IPS DF 4.7 (cell line): ENCODE data around the gene PYURF.
"Not testable (repeated sequence)": the region's sequence is repeated elsewhere in the genome, so short reads cannot be mapped to it uniquely, and the experiment has no call there.

Experiments used
- DNase-seq: peaks from one replicate; pipeline ENCODE4 v3.0.0-alpha.2; 2013; ENCODE audit warnings: low spot score; ENCODE audit errors: extremely low read depth

The PYURF gene, protein sequence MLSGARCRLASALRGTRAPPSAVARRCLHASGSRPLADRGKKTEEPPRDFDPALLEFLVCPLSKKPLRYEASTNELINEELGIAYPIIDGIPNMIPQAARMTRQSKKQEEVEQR

DNA sequence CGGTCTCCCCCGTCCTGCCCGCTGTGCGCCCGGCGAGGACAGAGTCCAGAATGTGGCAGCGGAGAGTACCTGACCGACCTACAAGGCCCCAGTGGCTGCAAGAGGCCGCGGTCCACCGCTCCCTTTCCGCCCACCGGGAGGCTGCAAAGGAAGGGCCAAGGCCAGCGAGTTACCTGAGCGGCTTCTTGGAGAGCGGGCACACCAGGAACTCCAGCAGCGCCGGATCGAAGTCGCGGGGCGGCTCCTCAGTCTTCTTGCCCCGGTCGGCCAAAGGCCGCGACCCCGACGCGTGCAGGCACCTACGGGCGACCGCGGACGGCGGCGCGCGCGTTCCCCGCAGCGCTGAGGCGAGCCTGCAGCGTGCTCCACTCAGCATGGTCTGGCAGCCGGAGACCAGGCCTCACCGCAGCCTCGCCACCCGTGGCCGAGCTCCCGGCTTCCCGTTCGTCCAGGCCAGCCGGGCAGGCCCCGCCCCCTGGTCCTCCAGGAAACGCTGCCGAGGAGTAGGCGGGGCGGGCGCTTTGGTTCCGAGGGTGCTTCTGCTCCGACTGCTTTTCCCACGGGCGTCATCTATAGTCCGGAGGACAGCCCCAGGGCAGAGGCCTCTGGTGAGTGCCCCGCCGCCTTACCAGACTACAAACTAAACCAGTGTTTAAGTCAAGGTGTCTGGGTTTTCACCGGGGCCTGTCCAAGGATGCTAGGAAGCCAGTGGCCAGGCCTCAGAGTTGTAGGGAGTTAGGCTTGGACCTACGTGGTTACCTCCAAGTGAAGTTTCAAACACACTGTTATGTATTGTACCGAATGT is at the start of gene PYURF:
Gene PYURF, minus strand, starts transcription at position 452 of the 805 bp plus-strand sequence. Its CDS starts 76 bp downstream, at position 376.
- DNase-seq = peak; percentile 80

DNA sequence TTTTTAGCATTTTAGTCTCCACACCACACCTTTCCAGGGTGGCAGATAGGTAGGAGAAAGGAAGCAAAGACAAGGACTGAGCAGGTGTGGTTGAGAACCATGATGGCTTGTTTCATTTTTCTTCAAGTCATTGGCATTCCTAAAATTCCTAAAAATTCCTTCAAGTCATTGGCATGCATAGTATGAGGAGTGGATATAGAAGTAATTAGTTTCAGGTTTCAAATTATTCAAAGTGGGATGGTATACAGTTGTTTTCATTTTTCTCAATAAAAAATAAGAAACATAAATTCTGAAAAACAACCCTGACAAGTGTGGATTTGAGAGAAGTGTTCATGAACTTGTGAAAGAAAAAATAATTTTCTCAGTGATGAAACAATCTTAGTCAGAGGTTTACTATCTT is 46.4 kb upstream of the PYURF start:
- no peak for DNase-seq

DNA sequence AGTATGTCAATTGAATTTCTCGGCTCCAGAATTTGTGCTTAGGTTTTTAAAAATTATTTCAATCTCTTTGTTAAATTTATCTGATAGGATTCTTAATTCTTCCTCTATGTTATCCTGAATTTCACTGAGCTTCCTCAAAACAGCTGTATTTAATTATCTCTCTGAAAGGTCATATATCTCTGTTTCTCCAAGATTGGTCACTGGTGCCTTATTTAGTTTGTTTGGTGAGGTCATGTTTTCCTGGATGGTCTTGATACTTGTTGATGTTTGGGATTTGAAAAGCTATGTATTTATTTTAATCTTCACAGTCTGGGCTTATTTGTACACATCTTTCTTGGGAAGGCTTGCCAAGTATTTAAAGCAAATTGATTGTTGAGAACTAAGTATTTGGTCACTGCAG is 44.0 kb upstream of the PYURF start:
- DNase-seq = no peak

DNA sequence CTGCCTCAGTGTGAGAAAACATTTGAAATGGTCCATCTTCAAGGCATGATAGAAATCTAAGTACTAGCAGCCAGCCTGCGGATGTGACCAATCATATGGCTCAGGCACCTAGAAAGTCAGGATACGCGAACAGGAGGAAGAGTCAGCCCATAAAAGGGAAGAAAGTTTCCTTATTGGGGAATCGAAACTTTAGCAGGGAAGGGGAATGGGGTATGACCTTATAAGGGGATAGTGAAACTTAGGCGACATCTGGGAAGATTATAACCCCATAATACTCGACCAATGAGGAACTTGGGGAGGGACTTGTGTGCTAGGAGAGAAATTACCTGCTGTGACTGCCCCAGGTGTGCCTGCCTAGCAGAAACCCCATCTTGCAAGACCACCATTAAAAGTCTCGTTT is 26.2 kb upstream of the PYURF start:
- no peak for DNase-seq

DNA sequence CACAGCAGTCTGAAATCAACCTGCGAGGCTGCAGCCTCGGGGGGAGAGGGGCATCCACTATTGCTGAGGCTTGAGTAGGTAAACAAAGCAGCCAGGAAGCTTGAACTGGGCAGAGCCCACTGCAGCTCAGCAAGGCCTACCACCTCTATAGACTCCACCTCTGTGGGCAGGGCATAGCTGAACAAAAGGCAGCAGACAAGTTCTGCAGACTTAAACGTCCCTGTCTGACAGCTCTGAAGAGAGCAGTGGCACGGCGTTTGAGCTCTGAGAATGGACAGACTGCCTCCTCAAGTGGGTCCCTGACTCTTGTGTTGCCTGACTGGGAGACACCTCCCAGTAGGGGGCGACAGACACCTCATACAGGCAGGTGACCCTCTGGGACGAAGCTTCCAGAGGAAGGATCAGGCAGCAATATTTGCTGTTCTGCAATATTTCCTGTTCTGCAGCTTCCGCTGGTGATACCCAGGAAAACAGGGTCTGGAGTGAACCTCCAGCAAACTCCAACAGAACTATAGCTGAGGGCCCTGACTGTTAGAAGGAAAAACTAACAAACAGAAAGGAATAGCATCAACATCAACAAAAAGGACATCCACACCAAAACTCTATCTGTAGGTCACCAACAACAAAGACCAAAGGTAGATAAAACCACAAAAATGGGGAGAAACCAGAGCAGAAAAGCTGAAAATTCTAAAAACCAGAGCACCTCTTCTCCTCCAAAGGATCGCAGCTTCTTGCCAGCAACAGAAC is 15.9 kb upstream of the PYURF start:
- DNase-seq = not testable (repeated sequence)

DNA sequence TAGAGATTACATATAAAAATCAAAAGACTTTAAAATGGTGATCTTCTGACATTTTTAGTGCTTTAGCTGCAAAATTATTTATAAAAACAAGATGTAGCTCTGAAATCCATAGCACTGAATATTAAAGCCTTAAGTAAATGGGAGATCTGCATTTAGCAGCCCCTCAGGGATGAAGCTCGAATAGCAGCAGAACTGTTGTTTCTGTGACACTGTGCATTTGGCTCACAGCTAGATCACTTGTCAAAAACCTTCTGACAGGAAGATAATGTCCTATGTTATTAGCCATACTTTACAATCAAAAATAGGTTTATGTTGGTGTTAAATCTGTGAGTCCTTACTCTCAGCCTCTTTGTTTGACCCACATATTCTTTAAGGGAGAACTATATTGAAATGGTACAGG is 14.1 kb upstream of the PYURF start:
- no peak for DNase-seq

DNA sequence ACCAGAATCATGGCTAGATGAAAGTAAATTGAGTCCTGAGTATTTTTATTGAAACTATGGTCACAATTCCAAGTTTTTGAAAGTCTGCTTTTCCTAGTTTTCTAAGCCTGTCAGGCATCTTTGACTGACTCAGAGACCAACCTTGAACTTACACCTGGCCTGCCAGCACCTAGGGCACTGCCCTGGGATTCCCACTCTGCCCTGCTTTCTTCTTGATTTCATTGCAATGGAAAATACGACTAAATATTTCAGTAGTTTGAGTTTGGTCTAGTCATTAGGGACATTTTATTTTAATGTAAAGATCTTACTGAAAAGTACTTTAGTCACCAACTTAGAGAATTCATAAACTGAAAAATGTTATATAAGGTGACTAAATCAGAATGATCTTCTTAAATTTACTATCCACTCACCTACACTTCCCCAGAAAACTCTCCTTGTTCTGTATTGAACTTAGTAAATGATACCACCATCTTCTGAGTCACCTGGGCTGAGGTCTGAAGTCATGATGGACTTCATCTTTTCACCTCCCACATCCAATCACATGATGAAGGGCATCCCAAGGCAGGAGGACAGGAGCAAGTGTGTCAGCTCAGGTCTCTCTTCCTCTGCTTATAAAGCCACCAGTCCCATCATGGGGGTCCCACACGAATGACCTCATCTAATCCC is 11.6 kb upstream of the PYURF start:
- no peak for DNase-seq

DNA sequence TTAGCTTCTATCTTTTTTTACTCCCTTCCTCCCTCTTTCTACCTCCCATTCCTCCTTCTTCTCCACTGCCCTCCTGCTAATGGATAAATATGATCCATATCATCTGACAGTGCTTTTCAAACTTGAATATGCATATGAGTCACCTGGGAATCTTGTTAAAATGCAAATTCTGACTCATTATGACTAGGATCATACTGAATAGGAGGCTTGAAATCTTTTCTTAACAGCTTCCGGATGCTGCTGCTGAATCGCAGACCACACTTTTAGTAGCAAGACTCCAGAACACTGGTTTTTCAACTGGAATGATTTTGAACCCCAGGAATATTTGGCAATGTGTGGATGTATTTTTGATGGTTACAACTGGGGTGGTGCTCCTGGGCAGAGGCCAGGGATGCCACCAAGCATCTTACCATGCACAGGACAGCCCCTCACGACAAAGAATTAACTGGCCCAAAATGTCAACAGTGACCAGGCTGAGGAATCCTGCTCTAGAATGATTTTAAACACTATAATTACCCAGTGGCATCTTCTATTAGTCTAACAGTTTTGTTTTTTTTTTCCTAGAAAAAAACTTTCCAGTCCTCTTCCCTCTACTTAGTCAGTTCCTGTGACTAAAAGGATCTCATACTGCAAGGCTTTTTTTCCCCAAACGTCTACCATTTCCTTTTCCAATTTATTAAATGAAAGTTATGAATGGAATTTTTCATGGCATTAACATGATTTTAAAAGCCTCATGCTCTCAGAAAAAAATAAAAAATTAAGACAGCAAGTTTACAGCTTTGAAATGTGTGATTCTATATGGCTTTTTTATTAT is 10.6 kb upstream of the PYURF start:
- DNase-seq = no peak

DNA sequence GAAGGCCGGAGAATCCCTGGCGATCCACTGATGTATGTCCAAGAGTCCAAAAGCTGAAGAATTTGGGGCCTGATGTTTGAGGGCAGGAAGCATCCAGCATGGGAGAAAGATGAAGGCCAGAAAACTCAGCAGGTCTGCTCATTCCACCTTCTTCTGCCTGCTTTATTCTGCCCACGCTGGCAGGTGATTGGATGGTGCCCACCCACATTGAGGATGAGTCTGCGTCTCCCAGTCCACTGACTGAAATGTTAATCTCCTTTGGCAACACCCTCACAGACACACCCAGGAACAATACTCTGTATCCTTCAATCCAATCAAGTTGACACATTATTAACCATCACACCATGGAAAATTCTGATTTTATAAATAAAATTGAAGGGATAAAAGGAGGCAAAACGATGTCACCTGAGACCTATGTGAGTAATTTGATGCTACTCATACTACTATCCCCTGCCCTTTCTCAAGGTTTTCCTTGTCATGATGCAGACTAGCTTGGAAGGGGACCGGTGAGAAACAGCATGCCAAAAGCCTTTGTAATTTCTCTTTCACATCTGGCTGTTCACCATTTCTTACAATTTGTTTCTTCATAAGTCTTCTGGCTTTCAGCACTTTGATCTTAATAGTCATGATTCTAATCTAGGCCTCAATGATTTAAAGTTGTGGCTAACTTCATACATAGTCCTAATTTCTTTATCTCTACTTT is 9.7 kb upstream of the PYURF start:
- DNase-seq = no peak

DNA sequence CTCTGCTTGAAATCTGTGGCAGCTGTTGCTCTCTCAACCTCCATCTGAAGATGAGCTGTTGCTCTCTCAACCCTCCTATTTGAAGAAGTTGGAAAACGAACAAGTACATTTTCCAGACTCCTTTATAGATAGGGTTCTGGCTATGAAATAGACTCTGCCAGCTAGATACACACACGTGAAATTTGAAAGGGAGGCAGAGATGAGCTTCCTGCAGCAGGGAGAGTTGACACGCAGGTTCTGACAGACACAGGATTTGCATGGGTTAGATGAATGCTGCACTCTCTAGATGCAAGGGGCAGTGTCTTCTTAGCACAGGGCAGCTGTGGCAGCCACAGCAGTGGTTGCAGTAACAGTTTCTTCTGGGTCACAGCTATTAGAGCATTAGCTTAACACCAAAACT is 8.0 kb upstream of the PYURF start:
- no peak for DNase-seq

DNA sequence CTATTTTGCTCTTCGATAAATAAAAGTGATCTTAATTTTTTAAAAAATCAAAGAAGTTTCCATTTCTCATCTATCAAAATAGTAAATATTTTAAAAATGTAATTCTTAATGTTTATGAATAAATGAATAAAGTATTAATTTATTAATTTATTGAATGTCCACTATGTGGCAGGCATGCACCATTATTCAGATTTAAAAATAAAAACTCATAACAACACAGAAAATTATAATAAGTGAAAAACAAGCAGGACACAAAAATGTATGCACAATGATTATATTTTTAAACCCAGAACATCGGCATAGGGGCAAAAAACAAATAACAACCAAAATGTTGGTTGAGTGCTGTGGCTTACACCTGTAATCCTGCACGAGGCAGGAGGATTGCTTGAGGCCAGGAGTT is 5.3 kb upstream of the PYURF start:
- DNase-seq = no peak

DNA sequence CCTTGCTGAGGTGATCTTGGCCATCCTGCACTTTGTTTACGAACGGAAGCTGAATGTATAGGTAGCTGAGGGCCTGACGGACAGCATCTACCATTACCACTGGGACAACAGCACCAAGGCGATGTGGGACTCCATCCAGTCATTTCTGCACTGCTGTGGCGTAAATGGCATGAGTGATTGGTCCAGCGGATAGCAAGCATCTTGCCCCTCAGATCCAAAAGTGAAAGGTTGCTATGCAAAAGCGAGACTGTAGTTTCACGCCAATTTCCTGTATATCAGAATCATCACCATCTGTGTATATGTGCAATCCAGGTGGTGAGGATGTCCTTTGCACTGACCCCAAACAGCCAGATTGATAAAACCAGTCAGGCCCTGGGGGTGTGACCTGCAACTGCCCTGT is 4.2 kb upstream of the PYURF start:
- no peak for DNase-seq

DNA sequence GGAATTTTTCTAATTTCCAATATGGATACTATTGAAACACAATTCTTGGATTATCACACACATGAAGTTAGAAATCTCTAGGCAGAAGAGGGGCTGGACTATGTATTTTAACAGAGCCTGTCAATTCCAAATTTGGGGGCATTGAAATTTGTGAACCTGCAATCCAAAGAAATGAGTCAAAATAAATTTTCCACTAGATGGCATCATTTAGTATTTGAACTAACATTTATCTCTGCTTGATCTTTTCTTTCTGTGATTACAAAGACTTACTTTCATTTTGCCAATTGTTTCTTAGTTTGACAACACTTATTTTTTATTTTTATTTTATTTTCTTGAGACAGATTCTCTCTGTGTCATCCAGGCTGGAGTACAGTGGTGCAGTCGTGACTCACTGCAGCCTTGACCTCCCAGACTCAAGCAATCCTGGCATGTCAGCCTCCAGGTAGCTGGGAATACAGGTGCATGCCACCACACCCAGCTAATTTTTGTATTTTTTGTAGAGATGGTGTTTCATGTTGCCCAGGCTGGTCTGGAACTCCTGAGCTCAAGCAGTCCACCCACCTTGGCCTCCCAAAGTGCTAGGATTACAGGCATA is 2.7 kb upstream of the PYURF start:
- no peak for DNase-seq

DNA sequence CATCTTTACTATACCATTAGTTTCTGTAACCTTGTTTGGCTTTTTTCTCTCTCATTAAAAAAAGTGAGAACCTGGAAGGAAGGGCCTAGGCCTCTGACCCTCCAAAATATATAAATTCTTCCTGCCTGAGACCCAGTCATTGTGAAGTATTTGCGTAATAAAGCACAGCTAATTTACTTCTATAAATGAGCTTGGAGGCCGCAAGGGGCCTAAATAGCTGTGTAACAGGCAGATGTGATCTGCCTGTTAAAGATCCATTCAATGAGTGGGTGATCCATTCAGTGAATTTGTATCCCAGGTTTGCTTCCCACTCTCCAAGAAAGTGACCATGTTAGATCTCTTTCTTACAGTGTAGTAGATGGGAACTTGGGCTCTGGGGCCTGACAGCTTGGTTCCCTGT is 595 bp upstream of the PYURF start:
- DNase-seq = no peak

DNA sequence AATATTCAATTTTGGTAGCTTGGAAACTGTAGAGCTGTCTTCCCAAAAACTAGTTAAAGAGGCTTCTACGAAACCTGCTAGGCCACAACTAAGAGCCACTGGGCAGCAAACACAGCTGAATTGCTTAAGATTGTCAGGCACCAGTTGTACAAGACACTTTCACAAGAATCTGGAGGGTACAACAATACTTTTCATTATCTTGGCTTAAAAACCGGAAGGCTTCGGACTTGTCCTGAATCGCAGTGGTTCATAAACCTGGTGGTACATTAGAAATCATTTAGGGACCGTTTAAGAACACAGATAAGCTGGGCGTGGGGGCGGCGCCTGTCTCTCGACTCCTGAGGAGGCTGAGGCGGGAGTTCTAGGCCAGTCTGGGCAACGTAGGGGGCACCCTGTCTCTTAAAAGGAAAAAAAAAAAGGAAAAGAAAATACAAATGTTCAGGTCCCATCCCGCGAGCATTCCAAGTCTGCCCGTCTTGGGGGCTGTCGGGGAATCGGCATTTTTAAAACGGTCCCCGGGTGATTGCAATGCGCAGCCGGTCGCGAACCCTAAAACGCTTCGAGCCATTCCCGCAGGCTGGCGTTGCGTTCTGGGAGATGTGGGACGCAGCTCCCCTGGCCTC is 763 bp downstream of the PYURF start:
- DNase-seq = no peak

DNA sequence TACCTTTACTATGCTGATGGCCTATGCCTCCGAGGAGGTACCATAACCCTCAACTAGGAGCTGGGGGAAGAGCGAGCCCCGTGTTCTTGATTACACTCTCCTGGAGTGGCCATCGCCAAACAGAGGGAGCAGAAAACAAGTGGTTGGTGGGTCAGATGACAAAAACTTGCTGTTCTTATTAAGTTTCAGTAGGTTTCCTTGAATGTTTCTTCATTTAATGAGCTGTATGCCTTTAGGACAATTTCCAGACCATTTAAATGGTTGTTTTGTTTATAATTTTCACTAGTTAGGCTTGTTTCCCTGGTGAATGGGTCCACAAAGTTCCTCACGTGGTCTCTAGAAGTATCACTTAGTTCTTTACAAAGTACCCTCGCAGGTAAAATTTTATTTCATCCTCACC is 4.7 kb downstream of the PYURF start:
- DNase-seq = no peak

DNA sequence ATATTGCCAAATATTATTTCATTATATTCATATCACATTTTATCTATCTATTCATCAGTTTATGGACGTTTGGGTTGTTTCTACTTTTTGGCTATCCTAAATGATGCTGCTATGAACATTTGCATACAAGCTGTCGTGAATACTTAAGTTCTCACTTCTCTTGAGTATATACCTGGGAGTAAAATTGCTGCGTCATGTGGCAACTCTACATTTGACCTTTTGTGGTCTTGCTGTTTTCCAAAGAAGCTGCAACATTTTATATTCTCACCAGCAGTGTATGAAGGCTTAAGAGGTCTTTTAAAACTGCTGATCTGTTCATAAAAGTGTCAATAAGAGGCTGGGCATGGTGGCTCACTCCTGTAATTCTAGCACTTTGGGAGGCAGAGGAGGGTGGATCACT is 5.8 kb downstream of the PYURF start:
- DNase-seq = no peak

DNA sequence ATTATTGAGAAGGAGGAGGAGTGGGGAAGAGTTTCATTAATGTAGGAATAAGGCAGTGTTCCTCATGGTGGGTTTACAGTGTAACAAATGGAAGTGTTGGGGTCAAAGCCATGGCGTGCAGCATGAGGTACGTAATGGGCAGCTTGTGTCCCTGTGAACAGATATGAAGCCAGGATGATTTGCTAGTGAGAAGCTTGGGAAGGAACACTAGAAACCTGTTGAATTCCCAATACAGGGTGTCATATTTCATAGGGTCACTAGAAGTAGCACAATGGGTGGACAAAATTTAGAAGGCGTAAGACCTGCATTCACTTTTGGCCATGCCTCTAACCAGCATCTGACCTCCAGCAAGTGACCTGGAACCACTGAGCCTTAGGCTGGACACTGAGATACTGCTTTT is 6.8 kb downstream of the PYURF start:
- no peak for DNase-seq

DNA sequence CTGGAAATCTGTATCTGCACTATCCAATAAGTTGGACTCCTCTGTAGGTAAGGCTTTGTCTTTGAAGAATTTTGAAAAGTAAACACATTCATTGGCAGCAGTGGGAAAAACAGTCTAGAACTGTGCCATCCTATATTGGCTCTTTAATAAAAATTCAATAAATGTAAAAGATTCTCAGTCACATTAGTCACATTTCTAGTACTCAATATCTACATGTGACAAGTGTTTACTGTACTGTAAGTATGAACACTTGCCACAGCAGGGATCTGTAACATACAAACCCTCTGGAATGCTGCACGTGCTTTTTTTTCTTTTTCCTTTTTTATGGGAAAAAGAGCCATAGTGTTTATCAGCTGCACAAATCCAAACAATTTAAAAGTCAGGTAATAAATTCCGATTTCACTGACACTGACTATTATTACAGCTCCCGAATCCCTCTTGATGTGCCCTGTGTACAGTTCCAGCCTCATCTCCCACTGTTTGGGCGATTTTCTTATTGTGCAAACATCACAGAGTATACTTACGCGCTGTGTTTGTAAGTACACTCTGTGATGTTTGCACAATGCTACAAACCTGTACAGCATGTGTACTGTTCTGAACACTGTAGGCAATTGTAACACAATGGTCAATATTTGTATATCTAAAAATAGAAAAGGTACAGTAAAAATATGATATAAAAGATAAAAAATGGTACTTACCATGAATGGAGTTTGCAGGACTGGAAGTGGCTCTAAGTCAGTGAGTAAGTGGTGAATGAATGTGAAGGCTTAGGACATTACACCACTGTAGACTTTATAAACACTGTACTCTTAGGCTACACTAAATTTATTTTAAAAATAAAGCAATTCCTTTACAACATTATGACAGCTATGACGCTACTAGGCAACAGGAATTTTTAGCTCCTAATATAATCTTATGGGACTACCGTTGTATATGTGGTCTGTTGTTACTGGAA is 8.7 kb downstream of the PYURF start:
- no peak for DNase-seq
